ENCODE data around the gene PGLYRP3. TPM values are rescaled to one million over a fixed set of nuclear protein-coding genes. Genes with fewer than 3 reads are reported as not detected.
"Not testable (repeated sequence)": the region's sequence is repeated elsewhere in the genome, so short reads cannot be mapped to it uniquely, and the experiment has no call there.

Gene PGLYRP3
- polyA plus RNA-seq, 5 donors: not detected

DNA sequence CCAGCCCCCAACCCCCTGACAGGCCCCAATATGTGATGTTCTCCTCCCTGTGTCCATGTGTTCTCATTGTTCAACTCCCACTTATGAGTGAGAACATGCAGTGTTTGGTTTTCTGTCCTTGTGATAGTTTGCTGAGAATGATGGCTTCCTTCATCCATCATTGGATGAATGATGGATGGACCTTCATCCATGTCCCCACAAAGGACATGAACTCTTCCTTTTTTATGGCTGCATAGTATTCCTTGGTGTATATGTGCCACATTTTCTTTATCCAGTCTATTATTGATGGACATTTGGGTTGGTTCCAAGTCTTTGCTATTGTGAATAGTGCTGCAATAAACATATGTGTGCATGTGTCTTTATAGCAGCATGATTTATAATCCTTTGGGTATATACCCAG, 1.6 kb upstream of the PGLYRP3 start:
- DNase-seq: not testable (repeated sequence)

DNA sequence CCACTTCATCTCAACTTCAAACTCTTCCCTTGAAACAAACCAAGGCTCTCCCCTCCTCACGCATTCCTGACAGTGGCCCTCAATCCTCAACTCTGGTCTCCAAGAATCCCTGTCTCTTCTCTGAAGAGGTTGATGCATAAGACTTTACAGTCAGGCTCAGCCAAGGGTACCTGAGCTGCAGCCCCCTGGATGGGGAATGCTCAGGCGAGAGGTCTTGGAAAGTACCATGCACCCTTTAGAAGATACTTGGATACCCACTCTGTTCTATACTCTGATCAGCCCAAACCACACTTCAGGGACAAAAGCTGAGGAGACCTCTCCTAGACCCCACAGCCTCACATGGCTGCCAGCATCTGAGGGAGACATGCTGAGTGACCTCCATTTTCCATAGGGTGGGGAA, 536 bp upstream of the PGLYRP3 start:
- DNase-seq: no peak

DNA sequence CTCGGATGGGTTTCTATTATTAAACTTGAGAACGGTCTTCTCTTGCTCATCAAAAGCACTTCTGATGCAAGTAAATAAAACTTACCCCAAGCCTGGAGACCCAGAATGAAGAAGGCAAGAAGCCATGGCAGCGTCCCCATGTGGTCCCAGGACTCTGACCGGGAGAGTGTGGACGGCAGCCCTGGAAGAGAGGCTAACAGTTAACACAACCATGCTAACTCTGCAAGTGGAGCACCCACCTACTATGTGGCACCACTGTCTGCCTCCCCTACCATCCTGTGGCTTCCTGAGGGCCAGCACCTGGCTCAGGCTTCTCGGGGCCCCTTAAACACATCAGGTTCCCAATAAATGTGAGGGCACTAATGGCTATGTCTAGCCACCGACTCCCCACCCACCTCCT, 2.2 kb downstream of the PGLYRP3 start:
- no peak for DNase-seq

DNA sequence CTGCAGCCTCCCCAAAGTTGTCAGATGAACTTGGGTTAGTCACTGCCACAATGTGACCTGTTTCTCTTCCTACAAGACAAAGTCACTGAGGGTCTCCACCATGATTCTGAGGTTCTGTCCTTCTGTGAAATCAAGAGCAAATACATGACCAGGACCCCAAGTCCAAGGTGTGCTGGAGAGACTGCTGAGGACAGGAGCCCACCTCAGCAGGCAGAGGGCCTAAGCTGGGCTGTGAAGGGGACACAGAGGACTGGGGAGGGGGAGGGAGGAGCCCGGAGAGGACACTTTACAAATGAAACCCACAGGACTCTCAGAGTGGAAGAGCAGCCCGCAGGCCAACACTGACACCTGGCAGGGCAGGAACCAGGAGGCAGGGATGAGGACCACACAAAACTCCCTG, 3.3 kb downstream of the PGLYRP3 start:
- no peak for DNase-seq

DNA sequence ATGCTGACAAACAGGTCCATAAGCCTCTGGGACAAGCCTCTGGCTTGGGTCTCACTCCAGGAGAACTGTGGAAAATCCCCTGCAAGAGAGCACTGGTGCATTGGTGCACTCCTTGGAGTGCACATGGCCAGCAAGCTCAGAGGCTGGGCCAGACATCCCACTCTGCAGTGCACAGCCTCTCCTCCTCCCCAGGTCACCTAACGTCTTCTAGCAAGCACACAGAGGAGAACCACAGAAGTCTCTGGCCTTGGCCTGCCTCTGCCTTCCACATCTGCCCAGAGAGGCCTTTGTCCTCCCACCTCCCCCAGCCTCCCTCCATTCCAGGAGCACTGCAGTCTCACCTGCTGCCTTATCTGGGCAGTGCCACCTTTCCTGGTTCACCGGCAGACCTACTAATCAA, 4.2 kb downstream of the PGLYRP3 start:
- no peak for DNase-seq

DNA sequence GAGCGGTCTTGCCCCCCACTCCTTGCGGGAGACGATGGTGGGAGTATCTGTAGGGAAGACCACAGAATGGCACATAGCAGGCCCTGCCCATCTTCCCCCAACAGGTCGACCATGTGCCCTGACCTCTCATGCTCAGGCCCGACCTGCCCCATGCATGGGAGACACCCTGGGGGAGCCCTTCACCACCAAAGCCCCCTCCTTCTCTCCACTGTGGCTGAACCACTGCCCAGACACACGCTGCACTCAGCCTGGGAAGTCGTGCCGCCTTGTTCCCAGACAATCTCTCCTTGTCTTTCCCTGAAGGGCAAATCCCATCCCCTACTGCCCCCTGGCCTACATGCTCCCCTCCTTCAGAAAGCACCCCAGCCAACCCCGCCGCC, 5.5 kb downstream of the PGLYRP3 start:
- no peak for DNase-seq

DNA sequence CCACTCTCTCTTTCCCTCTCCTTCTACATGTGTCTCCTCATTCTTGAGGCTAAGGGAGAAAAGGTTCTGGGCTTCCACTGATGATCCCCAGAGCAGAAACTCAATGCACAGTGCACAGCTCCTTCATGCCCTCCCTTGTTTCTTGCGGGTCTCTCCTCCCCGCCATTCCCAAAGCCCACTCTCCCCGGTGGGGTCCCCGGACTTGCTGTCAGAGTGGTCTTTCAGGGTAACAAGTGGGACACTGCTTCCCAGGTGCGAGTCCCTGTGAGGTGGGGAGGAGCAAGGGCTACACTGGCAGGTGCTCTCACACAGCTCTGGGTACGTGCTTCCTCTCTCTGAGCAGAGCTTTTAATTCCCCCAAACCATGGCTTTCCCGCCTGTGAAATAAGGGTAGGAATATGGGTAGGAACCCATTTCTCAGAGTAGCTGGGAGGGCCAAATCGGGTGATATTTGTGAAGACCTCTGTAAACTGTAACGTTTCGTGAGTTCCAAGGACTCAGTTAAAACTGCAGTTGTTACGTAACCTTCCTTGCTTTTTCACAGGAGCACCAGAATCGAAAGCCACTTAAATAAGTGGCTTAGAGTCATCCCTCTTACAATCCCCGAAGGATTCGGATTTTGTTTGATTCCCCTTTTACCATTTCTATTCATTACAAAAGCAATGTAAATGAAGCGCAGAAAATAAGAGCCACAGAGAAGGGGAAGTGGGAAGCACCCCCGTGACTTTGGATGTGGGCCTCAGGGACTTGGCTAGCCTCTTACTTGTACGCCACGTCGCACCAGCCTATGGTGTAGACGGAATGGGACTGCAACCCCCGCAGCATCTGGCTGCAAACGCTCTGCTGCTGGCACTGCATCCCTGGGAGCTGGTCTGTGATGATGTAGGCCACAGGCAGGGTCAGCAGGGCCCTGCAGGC, 6.2 kb downstream of the PGLYRP3 start:
- DNase-seq: no peak

DNA sequence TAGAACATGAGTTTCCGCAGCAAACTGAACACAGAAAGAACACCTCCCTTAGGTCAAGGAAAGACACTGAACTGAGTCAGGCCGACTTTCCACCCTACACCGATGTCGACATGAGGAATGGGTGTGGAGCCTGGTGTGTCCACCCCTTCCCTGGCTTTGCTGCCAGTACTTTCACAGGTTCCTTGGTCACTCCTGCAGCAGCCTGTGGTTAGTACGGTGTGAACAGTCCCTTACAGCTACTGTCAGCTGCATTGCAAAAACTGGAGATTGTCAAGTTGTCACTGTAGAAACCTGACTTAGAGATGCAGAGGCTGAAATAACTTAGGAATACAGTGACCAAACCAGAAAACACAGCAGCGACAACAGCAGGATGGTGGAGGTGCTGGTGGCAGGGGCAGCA, 7.1 kb downstream of the PGLYRP3 start:
- DNase-seq: no peak

DNA sequence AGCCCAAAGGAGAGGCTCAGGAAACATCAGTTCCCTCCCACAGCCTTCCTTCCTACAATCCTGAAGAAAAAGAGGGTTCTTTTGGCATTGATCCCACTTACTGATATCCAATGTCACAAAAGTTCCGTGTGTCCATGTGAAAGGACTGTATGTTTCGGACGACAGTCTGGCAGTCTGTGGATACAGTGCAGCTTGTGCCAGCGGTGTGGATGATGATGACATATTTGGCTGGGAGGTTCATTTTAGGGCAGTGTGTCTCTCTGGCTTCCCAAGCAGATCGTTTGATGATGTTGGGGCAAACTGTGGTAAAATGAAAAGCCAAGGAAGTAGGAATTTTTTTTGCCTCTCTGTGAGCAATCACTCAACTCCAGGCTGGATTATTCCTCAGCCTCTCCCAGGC, 10.4 kb downstream of the PGLYRP3 start:
- no peak for DNase-seq

DNA sequence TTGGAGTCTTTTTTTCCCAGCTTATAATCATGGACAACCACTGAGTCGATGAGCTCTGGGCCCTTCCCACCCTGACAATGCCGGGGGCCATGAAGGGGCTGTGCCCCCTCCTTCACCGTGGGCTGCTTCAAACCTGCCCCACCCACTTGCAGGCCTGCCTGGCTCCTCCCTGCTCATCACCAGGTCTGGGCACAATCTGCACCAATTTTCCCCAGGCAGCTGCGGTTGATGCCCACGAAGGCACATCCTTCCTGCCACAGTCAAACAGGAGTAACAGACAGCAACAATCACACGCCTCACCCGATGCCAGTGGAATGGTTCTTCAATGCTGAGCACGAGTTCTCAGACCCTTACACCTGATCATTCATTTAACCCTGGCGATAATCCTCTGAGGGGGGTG, 18.9 kb downstream of the PGLYRP3 start:
- DNase-seq: no peak

DNA sequence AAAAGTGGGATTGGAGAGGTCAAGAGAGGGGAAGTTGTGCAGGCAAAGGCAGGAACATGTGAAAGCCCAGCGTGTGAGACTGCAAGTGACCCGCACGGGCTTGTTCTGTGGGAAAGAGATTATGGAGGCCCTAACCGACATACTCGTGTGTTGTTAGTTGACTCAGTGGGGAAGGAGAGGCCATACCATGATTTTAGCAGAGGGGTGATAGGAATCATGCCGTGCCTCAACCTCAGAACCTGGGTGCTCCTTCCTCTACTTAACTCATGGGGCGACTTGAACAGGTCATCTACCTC, 19.3 kb downstream of the PGLYRP3 start:
- DNase-seq: no peak

DNA sequence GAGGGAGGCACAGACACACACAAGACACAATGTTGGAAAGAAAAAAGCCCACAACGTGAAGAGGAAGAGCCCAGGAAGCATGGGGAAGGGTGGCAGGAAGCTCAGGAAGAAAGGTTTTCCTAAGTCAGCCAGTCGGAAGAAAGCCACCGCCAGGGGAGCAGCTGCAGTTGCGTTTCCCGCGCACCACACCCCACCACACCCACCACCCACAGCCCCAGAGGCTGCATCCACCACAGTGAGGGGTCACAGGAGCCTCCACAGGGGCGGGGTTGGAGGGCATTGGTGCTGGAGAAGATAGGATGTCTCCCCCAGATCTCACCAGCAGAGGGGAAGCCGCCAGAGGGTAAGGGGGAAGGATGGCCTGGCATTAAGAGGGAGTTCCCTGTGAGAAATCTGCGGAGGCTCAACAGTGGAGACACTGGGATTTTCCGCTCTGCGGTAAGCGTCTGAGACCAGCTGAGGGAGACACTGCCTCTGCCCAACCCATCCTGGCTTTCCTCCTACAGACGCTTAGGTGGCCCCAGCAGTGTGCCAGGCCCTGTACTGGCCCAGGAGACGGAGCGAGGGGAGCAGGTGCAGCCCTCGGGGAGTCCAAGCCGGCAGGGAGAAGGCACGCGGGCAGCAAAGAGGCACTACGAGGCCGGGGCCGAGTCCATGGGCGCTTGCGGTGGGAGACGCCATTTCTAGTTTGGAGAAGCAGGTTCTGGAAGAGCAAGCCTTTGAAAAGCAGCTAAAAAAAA, 19.8 kb downstream of the PGLYRP3 start:
- DNase-seq: no peak

DNA sequence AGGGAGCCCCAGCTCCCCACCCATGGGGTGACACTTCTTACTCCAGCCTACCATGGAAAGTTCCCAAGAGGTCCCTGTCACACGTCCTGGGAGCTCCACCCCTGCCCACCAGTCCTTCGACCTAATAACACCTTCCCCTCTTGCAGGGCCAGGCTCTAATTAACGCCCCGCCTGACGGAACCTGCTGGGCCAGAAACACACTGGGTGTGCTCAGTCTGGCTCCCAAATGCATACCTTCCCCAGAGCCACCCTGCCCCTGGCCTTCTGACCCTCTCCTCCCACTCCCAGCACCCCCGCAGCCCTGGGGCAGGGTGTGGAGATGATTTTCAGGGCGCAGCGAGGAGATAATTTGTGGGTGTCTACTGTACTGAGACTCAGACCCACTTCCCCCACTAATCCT, 20.6 kb downstream of the PGLYRP3 start:
- no peak for DNase-seq

DNA sequence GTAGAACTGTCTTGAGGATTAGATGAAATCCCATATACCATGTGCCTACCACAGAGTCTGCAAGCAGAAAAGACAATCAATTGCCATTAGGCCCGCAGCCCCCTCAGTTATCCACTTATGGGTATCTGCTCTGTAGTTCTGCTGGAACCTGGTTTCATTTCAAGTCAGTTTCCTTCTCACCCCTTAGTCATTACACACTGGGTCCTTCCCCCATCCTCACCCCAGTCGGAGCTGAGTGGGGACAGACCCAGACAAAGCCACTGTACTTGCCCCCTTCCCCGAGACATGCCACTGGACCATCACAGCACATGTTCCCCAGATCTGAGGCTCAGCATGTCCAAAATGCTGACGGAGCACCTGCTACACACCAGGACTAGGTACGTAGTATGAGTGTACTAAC, 21.2 kb downstream of the PGLYRP3 start:
- no peak for DNase-seq

DNA sequence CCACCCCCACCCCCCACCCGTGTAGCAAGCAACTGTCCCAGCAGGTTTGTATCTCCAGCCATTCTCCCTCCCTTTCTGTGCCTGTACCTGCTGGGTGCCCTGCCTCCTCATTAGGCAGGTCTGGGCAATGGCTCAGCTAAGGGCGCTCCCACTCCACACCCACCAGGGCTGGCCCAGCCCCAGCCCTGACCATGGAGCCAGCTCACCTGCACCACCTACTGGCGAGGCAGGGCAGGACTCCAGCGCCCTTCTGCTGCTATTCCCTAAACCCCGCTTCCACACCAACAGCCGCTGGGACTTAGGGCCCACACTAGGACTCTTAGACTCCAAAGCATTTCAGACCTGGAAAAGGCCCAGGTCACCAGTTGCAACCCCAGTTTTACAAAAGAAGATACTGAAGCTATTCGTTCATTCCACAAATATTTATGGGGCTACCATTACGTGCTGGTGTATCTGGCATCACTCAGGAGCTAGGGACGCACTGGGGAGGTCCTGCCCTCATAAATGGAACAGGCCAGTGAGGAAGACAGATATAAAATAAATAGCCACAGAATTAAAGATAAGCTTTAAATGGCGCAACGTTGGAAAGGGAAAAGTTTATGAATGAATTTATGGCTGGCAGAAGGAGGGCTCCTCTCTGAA, 24.0 kb downstream of the PGLYRP3 start:
- no peak for DNase-seq

DNA sequence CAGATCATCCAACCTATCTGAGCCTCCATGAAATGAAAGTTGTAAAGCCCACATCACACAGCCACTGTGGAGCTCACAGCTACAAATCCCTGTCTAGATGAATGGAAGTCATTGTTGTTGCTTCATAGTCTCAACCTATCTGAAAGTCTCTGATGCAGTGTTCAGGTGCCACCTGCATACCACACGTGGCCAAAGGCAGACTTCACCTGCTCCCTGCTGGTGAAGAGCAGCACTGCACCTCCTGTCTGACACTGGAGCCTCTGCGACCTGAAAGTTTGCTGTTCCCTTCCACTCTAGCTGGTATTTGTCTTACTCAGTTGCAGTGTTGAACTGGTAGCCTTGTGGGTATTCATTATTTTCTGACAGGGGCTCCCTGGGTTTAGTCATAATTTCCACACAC, 34.9 kb downstream of the PGLYRP3 start:
- no peak for DNase-seq

DNA sequence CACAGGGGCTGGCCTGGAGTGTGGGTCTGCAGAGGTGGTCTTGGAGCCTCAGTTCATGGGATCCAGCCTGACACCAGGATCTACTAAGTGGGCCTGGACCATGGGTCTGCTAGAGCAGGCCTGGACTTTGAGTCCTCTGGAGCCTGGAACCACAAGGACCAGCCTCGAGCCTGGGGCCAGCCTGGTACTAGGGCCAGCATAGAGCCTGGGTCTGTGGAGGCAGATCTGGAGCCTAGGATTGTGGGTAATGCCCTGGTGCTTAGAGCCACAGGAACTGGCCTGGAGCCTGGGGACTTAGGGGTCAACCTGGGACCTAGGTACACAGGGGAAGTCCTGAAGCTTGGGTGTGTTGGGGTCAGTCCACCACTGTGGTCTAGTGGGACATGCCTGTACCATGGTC, 40.6 kb downstream of the PGLYRP3 start:
- DNase-seq: no peak

DNA sequence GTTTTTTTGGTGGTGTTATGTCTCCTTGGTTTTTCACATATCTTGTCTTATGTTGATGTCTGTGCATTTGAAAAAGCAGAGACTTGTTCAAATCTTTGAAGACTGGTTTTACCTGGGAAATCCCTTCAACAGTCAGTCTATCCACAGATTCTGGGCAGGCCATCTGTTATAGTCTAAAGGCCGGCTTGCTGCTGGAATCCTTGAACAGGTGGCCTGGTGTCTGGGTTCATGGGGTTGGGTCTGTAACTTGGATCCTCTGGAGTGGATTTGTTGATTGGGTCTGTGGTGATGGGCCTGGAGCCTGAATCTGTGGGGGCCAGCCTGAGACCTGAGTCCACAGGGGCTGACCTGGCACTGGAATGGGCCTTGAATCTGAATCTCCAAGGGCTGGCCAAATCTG, 41.0 kb downstream of the PGLYRP3 start:
- no peak for DNase-seq

DNA sequence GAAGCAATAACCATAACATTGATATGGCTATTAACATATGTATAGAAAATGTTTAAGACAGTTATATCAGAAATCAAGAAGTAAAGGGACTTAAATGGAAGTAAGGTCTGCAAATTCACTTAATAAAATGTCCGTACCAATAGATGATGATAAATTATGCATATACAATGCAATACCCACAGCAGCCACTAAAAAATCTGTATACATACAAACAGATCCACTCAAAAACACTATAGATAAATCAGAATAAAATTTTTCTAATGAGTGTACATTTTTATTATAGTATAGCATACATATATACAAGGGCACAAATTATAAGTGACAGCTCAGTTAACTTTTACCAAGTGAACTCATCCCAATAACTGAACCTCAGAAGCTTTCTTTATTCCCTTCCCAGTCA, 47.3 kb downstream of the PGLYRP3 start:
- no peak for DNase-seq

DNA sequence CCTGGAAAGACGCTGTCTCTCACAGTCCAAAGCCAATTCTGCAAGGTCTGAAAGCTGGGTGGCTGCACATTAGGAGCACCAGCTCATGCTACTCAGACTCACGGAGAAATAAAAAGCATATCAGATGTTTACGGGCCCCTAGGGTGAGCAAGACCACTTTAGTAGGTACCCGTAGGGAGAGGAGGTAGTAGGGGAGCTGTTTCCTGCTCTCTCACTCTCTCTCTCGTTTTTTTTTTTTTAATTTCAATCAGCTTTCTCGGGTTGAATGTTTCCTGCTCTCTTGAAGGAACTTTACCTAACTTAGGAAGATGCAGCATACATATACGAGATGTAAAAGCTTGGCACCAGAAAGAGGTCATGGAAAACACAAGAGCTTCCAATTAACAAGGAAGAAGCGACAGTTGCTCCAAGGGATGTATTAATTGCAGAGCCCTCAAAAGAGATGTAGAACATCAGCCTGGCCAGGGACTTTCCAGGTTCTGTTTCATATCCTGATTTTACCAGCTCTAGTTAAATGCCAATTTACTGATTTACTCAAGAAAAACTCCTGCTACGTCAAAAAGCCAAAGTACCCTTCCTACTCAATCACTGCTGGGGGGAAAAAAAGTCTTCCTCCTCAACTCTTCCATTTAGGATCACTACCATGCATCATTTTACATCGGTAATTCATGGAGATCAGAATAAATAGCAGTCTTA, 50.1 kb downstream of the PGLYRP3 start:
- no peak for DNase-seq

DNA sequence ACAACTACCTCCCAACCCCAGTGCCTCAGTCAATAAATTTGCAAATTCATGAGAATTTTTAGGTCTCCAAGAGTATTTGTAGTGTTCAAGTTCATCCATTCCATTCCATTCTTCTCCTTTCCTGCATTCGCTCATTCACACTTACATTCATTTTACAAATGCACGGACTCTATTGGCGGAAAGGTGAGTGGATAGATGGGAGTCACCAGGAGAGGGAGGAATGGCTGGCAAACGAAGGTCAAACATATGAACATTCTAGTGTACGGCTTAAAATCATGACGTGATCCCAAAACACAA, 50.7 kb downstream of the PGLYRP3 start:
- DNase-seq: no peak

DNA sequence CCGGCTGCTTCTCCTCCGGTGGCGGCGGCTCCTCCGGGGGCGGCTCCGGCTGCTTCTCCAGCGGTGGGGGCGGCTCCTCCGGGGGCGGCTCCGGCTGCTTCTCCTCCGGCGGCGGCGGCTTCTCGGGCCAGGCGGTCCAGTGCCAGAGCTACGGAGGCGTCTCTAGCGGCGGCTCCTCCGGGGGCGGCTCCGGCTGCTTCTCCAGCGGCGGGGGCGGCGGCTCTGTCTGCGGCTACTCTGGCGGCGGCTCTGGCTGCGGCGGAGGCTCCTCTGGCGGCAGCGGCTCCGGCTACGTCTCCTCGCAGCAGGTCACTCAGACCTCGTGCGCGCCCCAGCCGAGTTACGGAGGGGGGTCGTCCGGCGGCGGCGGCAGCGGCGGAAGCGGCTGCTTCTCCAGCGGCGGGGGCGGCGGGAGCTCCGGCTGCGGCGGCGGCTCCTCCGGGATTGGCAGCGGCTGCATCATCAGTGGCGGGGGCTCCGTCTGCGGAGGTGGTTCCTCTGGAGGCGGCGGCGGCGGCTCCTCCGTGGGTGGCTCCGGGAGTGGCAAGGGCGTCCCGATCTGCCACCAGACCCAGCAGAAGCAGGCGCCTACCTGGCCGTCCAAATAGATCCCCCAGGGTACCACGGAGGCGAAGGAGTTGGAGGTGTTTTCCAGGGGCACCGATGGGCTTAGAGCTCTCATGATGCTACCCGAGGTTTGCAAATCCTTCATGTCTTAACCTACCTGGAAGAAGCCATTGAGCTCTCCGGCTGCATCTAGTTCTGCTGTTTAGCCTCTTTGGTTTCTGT, 51.3 kb downstream of the PGLYRP3 start:
- DNase-seq: peak in 1 of 2 donors; percentile 10

Measured in right lung (tissue), 5 donors.